OCI-LY7 (cell line): ENCODE measurements around the gene ROCK2. TPM values are rescaled to one million over a fixed set of nuclear protein-coding genes. Genes with fewer than 3 reads are reported as not detected.

Experiments used
- BruUV-seq: library from RNA; stranded (reverse); fragments of 400-500 nt; replicated peaks from 2 replicates; lab custom pipeline; 2021; lab: Mats Ljungman, UMichigan
- CTCF ChIA-PET: fragments of 300-600 bp; sonication (Branson Sonifier 250); formaldehyde crosslinking; loops from one replicate; lab custom pipeline; 2022; ENCODE audit warnings: antibody characterized with exemption; ENCODE audit not compliant: unreplicated experiment; lab: Charles Lee
- POLR2A ChIA-PET: fragments of 300-600 bp; sonication (Branson Sonifier 250); formaldehyde crosslinking; loops from one replicate; lab custom pipeline; 2022; ENCODE audit warnings: antibody characterized with exemption; lab: Charles Lee
- DNase-seq: peaks from one replicate; pipeline ENCODE4 v3.0.0-alpha.2; 2015; ENCODE audit warnings: low spot score
- H2AFZ ChIP-seq: fragments of 200-600 bp; sonication (generic), shearing (Covaris generic); 2 replicates; pipeline ENCODE4 v1.6.1; 2014; ENCODE audit warnings: mild to moderate bottlenecking, antibody characterized with exemption, low read length, moderate library complexity
- H3K27ac ChIP-seq: fragments of 200-600 bp; sonication (generic); 2 replicates; pipeline ENCODE4 v1.5.1; 2014; ENCODE audit warnings: mixed run types, low read depth, mild to moderate bottlenecking, moderate library complexity, low read length, inconsistent platforms; ENCODE audit not compliant: poor library complexity, severe bottlenecking
- H3K36me3 ChIP-seq: fragments of 200-600 bp; sonication (generic); 2 replicates; pipeline ENCODE4 v1.6.1; 2014; ENCODE audit warnings: mild to moderate bottlenecking, antibody characterized with exemption, low read length, moderate library complexity, mixed read lengths; ENCODE audit not compliant: insufficient read depth
- H3K4me1 ChIP-seq: fragments of 200-600 bp; sonication (generic); 2 replicates; pipeline ENCODE4 v1.5.1; 2014; ENCODE audit warnings: mild to moderate bottlenecking, low read length; ENCODE audit not compliant: insufficient read depth, poor library complexity, severe bottlenecking
- H3K4me2 ChIP-seq: fragments of 200-600 bp; sonication (generic); 2 replicates; pipeline ENCODE4 v1.6.1; 2014; ENCODE audit warnings: mild to moderate bottlenecking, low read length
- H3K4me3 ChIP-seq: fragments of 200-600 bp; sonication (generic); 2 replicates; pipeline ENCODE4 v1.5.1; 2014; ENCODE audit warnings: mild to moderate bottlenecking, low read depth, low read length; ENCODE audit not compliant: poor library complexity, severe bottlenecking
- H3K79me2 ChIP-seq: fragments of 200-600 bp; sonication (generic); 2 replicates; pipeline ENCODE4 v1.6.1; 2016; ENCODE audit warnings: low read depth, mild to moderate bottlenecking, low read length, moderate library complexity, mixed read lengths; ENCODE audit not compliant: insufficient read depth
- H3K9me2 ChIP-seq: fragments of 200-600 bp; sonication (generic); 2 replicates; pipeline ENCODE4 v1.6.1; 2016; ENCODE audit warnings: mild to moderate bottlenecking, low read length, mixed read lengths; ENCODE audit not compliant: insufficient read depth
- H3K9me3 ChIP-seq: fragments of 200-600 bp; sonication (generic); 2 replicates; pipeline ENCODE4 v1.6.1; 2014; ENCODE audit warnings: mild to moderate bottlenecking, mixed run types, low read length, mixed read lengths
- H4K20me1 ChIP-seq: fragments of 200-600 bp; sonication (generic); 2 replicates; pipeline ENCODE4 v1.6.1; 2014; ENCODE audit warnings: mild to moderate bottlenecking, antibody characterized with exemption, low read length, moderate library complexity, mixed read lengths; ENCODE audit not compliant: insufficient read depth
- EZH2phosphoT487 ChIP-seq: fragments of 200-600 bp; sonication (generic); IDR thresholded peaks from 2 replicates; pipeline ENCODE4 v1.6.1; 2018; ENCODE audit warnings: low read depth, borderline replicate concordance, mild to moderate bottlenecking, mixed run types, antibody characterized with exemption, low read length, moderate library complexity, mixed read lengths
- intact Hi-C: fragments of 100-400 bp; cut with micrococcal nuclease; formaldehyde crosslinking; loops from one replicate; pipeline ENCODE4 v1.10.0; 2022; ENCODE audit not compliant: unreplicated experiment
- total RNA-seq, 2 experiments: library from RNA; depleted of rRNA in 1 of 2; stranded (reverse); fragments of >200 nt in 1 of 2; shearing (Covaris generic) in 1 of 2; gene quantifications; 2 replicates each; pipeline ENCODE4 v1.2.3, GENCODE V29; 2014 to 2022
- TF ChIP-seq, protein P1 (sequence below): fragments of 200-600 bp; sonication (generic); conservative IDR thresholded peaks from 2 replicates; pipeline ENCODE4 v1.5.1; 2014; ENCODE audit warnings: mild to moderate bottlenecking, antibody characterized with exemption, low read length, moderate library complexity, mixed read lengths

The ROCK2 gene
- total RNA-seq, 2 experiments from 2014 or later, result 12.4 to 21.0 TPM

DNA sequence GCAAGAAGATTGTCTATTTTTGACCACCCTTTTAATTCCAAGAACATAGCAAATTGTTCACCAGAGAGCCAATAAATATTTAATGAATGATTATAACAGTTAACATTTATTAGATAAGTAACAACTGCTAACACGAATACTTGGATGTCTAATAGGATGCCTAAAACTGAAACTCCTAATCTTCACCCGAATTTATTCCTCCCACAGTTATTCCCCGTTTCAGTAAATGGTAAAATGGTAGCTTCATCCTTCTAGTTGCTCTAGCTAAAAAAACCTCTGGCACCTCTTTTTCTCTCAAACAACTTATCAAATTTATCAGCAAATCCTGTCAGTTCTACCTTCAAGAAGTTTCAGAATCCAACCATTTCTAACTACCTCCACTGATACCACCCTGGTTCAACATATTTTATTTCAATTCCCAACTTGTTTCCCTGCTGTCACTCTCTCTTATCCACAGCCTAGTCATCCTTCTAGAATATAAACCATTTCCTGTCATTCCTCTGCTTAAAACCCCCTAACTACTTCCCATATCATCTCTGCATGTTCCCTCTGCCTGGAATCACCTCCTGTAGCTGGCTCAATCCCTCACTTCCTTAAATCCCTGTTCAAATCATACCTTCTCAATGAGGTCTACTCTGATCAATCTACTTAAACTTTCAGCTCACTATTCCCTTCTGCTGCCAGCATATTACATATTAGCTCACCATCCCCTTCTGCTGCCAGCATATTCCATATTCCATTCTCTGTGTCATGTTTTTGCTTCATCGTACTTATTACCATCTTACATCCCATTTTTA, 93.8 kb downstream of the ROCK2 start:
- CTCF ChIA-PET, result no interaction called here

DNA sequence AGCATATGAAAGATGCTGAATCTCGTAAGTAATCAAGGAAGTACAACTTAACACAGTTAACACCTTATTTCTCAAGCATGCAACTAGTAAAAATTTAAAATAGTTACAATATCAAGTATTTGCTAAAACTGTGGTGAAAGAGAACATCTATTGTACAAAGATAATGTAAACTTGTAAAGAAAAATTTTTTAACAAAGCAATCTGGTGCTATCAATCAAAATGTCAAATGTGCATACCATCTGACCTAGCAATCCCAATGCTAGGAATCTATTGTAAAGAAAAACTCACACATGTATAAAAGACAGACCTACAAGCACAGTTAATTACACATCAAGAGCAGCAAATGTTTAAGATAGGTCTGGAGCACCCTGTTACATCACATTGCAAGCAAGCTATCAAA, 99.1 kb downstream of the ROCK2 start:
- Histone ChIP-seq H3K4me3 (no peak overlapping the region), H3K36me3 (no peaks in the 10 kb centered on the region), H3K9me2 (no peaks in the 10 kb centered on the region), H3K4me2 (no peak overlapping the region), H3K4me1 (no peaks in the 10 kb centered on the region), H3K27ac (no peak overlapping the region), H3K79me2 (no peaks in the 10 kb centered on the region), H4K20me1 (no peaks in the 10 kb centered on the region), H3K9me3 (no peaks in the 10 kb centered on the region), H2AFZ (no peak overlapping the region)
- intact Hi-C loops, result no loop called here
- no peak for DNase-seq
- BruUV-seq, result no TSS peak
- TF ChIP-seq, protein P1, sequence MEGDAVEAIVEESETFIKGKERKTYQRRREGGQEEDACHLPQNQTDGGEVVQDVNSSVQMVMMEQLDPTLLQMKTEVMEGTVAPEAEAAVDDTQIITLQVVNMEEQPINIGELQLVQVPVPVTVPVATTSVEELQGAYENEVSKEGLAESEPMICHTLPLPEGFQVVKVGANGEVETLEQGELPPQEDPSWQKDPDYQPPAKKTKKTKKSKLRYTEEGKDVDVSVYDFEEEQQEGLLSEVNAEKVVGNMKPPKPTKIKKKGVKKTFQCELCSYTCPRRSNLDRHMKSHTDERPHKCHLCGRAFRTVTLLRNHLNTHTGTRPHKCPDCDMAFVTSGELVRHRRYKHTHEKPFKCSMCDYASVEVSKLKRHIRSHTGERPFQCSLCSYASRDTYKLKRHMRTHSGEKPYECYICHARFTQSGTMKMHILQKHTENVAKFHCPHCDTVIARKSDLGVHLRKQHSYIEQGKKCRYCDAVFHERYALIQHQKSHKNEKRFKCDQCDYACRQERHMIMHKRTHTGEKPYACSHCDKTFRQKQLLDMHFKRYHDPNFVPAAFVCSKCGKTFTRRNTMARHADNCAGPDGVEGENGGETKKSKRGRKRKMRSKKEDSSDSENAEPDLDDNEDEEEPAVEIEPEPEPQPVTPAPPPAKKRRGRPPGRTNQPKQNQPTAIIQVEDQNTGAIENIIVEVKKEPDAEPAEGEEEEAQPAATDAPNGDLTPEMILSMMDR, result no peak
- no peak for TF ChIP-seq EZH2phosphoT487
- POLR2A ChIA-PET, result no interaction called here
- CTCF ChIA-PET, result no interaction called here

More for the DNA sequence above, 93.8 kb downstream of the ROCK2 start:
- Histone ChIP-seq H3K4me2 (no peak overlapping the region), H3K9me3 (no peaks in the 10 kb centered on the region), H3K9me2 (no peaks in the 10 kb centered on the region), H3K36me3 (no peaks in the 10 kb centered on the region), H3K79me2 (no peaks in the 10 kb centered on the region), H2AFZ (no peak overlapping the region), H3K4me3 (no peak overlapping the region), H4K20me1 (no peaks in the 10 kb centered on the region), H3K27ac (no peak overlapping the region), H3K4me1 (no peaks in the 10 kb centered on the region)
- no TSS peak for BruUV-seq
- intact Hi-C loops, result no loop called here
- POLR2A ChIA-PET, result interaction anchor here (0.5 to 1.4 kb wide), 2 partner anchors 8 to 63 kb away, joined by 3 to 5 read pairs; no protein-coding TSS in a partner anchor
- DNase-seq, result no peak
- TF ChIP-seq EZH2phosphoT487, result no peak
- TF ChIP-seq, protein P1, result no peak
